ENCODE measurements around the gene SCAF4. TPM values are rescaled to one million over a fixed set of nuclear protein-coding genes. Genes with fewer than 3 reads are reported as not detected.

SCAF4 gene
- total RNA-seq, 1 donor from 2014 or later: 58.9 TPM

DNA sequence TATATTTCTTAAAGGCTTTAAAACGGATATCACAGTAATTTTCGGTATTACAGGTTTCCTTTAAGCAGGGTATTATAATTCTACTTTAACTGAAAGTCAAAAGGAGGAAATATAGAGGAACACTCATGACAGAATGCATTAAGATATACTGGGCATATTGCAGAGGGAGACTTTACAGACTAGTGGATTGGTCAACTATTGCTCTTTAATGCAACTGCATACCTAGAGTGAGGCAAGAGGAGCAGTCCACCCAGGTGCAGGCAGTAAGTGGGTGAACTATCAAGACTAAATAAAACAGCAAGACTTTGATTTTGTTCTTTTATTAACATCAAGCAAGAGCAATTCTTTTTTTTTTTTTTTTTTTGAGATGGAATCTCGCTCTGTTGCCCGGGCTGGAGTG lies 10.5 kb downstream of the SCAF4 start:
- H3K9me3 Mint-ChIP-seq: peaks cover 3% of the 10 kb centered on the region
- H3K4me3 Mint-ChIP-seq: no peak overlapping the region
- no peak for TF ChIP-seq CTCF (IDR thresholded peaks at IDR 0.05; ENCODE audit: unreplicated experiment)
- peaks cover 4% of the 10 kb centered on the region for H3K36me3 Mint-ChIP-seq
- no peaks in the 10 kb centered on the region for H3K27me3 Mint-ChIP-seq (ENCODE audit: low read depth)
- DNase-seq (ENCODE audit: low spot score in 2 of 2, unreplicated experiment in 2 of 2): no peak
- peaks cover 32% of the 10 kb centered on the region for H3K4me1 Mint-ChIP-seq
- H3K27ac Mint-ChIP-seq: no peak overlapping the region

- H3K9me3 Mint-ChIP-seq: peaks cover 3% of the 10 kb centered on the region
These were observed 11.2 kb downstream of the SCAF4 start for GRCh38 chr21:31720739-31721138.

DNA sequence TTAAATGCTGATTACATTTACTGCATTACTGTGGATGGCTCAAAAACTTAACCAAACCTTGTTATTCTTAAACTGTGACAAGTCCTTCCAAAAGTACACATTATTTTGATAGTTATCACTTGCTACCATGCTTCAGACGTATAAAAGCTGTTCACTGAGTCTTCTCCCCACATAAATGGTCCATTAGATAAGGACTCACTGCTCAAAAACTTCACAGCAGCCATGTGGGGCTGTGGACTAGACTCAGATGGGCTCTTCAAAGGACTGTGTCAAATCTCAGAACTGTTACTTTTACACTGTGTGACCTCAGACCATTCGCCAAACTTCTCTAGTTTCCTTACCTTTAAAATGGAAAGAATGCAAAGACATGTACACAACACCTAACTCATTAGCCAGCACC lies 11.6 kb downstream of the SCAF4 start:
- Mint-ChIP-seq H3K27ac (peak overlapping the region; percentile 15), H3K4me1 (peaks cover 34% of the 10 kb centered on the region), H3K27me3 (ENCODE audit: low read depth) (no peaks in the 10 kb centered on the region), H3K9me3 (peaks cover 3% of the 10 kb centered on the region), H3K4me3 (no peak overlapping the region), H3K36me3 (peaks cover 4% of the 10 kb centered on the region)
- DNase-seq (ENCODE audit: low spot score in 2 of 2, unreplicated experiment in 2 of 2): no peak
- TF ChIP-seq CTCF (IDR thresholded peaks at IDR 0.05; ENCODE audit: unreplicated experiment): no peak

More at GRCh38 chr21:31720739-31721138, 11.2 kb downstream of the SCAF4 start:
- peaks cover 35% of the 10 kb centered on the region for H3K4me1 Mint-ChIP-seq
- DNase-seq (ENCODE audit: low spot score in 2 of 2, unreplicated experiment in 2 of 2): no peak
- peak overlapping the region; percentile 15 for H3K27ac Mint-ChIP-seq
- H3K4me3 Mint-ChIP-seq: no peak overlapping the region
- no peak for TF ChIP-seq CTCF (IDR thresholded peaks at IDR 0.05; ENCODE audit: unreplicated experiment)
- peaks cover 4% of the 10 kb centered on the region for H3K36me3 Mint-ChIP-seq
- no peaks in the 10 kb centered on the region for H3K27me3 Mint-ChIP-seq (ENCODE audit: low read depth)

DNA sequence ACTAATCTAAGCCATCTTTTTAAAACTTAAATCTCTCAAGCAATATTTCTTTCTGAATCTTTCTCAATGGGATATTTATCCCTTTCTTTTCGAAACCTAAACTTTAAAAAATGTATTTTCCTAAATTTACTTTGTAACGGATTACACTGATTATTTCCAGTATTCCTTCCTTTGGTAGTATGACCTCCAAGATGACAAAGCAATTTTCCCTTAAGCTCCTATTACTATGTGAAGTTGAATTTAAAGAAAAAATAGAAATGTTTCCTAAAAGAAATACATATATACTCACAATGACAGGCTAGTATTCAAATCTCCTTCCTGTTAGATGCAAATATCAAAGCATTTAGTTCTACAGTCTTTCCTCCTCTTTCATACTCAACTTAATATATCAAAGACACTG lies 15.8 kb downstream of the SCAF4 start:
- no peak for TF ChIP-seq CTCF (IDR thresholded peaks at IDR 0.05; ENCODE audit: unreplicated experiment)
- Mint-ChIP-seq H3K4me1 (peaks cover 30% of the 10 kb centered on the region), H3K4me3 (no peak overlapping the region), H3K9me3 (peaks cover 3% of the 10 kb centered on the region), H3K36me3 (peaks cover 4% of the 10 kb centered on the region), H3K27me3 (ENCODE audit: low read depth) (no peaks in the 10 kb centered on the region), H3K27ac (no peak overlapping the region)
- DNase-seq (ENCODE audit: low spot score in 2 of 2, unreplicated experiment in 2 of 2): no peak

DNA sequence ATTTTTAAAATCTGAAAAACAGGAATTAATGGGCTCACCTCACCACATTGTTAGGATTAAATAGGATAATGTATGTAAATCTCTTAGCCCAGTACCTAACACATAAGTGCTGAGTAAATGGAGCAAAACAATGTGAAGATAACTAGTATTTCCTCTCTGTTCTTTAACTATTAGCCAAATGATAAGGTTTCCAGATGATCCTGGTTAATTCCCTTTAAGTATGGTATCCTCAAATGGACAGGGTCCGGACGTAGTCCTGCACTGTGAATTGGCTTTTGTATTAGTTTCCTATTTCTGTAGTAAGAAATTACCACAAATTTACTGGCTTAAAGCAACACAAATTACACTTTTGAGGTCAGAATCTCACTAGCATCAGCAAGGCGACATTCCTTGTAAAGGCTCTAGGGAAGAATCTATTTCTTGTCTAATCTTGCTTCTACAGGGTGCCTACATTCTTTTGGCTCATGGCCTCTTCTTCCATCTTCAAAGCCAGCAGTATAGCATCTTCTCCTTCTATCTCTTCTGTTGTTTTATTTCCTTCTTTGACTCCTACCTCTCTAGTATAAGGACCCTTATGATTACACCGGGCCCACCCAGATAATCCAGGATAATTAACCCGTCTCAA lies 17.1 kb downstream of the SCAF4 start:
- H3K27ac Mint-ChIP-seq: no peak overlapping the region
- H3K9me3 Mint-ChIP-seq: peaks cover 2% of the 10 kb centered on the region

More for the DNA sequence above, 17.1 kb downstream of the SCAF4 start:
- no peak for DNase-seq (ENCODE audit: low spot score in 2 of 2, unreplicated experiment in 2 of 2)
- H3K4me3 Mint-ChIP-seq: no peak overlapping the region
- H3K4me1 Mint-ChIP-seq: peaks cover 21% of the 10 kb centered on the region
- no peak for TF ChIP-seq CTCF (IDR thresholded peaks at IDR 0.05; ENCODE audit: unreplicated experiment)
- H3K36me3 Mint-ChIP-seq: peaks cover 2% of the 10 kb centered on the region
- no peaks in the 10 kb centered on the region for H3K27me3 Mint-ChIP-seq (ENCODE audit: low read depth)

All from mesothelial cell of epicardium (in vitro differentiated cells).